HL-60 (cell line): Measurements from ENCODE around the gene ANAPC15.

ENCODE experiments used
- DNase-seq, 2 experiments: peaks; one replicate each; pipeline ENCODE4 v3.0.0-alpha.2; 2010 to 2020; ENCODE audit warnings: low read depth in 1 of 2, low spot score in 1 of 2
- H3K27ac ChIP-seq: fragments of 250-450 bp; sonication (Bioruptor Pico); replicated peaks from 2 replicates; pipeline ENCODE4 v1.5.1; 2020; ENCODE audit warnings: mild to moderate bottlenecking, moderate library complexity
- H3K27me3 ChIP-seq: fragments of 250-450 bp; sonication (Bioruptor Pico); 2 replicates; pipeline ENCODE4 v1.5.1; 2021; ENCODE audit warnings: mild to moderate bottlenecking, moderate library complexity; ENCODE audit not compliant: insufficient read depth, poor library complexity, severe bottlenecking
- H3K4me3 ChIP-seq: replicated peaks from 2 replicates; pipeline ENCODE4 v1.5.1; 2011; ENCODE audit warnings: mild to moderate bottlenecking, control low read depth, low read length; ENCODE audit not compliant: insufficient read depth
- GABPA ChIP-seq: IDR thresholded peaks from 2 replicates; pipeline ENCODE4 v1.6.1; 2012; ENCODE audit warnings: low read depth
- POLR2AphosphoS5 ChIP-seq: IDR thresholded peaks from 2 replicates; pipeline ENCODE4 v1.6.1; 2012; ENCODE audit warnings: low read depth
- SPI1 ChIP-seq: IDR thresholded peaks from 2 replicates; pipeline ENCODE4 v1.6.1; 2012; ENCODE audit warnings: low read depth, mild to moderate bottlenecking, borderline replicate concordance
- TF ChIP-seq, protein P1 (sequence below): IDR thresholded peaks from one replicate; pipeline ENCODE4 v1.5.1; 2011; ENCODE audit warnings: low read length, control low read depth, inconsistent platforms; ENCODE audit not compliant: insufficient read depth
- TF ChIP-seq, protein P2 (sequence below): IDR thresholded peaks from 2 replicates; pipeline ENCODE4 v1.6.1; 2012; ENCODE audit warnings: low read depth; ENCODE audit not compliant: insufficient replicate concordance

The ANAPC15 gene

GRCh38 chr11:72105888-72106287 is 6.6 kb downstream of the ANAPC15 start, which contains the start of gene TOMT:
Gene TOMT (plus strand): TSS chr11:72105924. CDS start chr11:72105952, 28 bp downstream.
- TF ChIP-seq, protein P1, sequence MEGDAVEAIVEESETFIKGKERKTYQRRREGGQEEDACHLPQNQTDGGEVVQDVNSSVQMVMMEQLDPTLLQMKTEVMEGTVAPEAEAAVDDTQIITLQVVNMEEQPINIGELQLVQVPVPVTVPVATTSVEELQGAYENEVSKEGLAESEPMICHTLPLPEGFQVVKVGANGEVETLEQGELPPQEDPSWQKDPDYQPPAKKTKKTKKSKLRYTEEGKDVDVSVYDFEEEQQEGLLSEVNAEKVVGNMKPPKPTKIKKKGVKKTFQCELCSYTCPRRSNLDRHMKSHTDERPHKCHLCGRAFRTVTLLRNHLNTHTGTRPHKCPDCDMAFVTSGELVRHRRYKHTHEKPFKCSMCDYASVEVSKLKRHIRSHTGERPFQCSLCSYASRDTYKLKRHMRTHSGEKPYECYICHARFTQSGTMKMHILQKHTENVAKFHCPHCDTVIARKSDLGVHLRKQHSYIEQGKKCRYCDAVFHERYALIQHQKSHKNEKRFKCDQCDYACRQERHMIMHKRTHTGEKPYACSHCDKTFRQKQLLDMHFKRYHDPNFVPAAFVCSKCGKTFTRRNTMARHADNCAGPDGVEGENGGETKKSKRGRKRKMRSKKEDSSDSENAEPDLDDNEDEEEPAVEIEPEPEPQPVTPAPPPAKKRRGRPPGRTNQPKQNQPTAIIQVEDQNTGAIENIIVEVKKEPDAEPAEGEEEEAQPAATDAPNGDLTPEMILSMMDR, result no peak
- TF ChIP-seq SPI1 (no peak), POLR2AphosphoS5 (no peak), GABPA (no peak)
- TF ChIP-seq, protein P2, sequence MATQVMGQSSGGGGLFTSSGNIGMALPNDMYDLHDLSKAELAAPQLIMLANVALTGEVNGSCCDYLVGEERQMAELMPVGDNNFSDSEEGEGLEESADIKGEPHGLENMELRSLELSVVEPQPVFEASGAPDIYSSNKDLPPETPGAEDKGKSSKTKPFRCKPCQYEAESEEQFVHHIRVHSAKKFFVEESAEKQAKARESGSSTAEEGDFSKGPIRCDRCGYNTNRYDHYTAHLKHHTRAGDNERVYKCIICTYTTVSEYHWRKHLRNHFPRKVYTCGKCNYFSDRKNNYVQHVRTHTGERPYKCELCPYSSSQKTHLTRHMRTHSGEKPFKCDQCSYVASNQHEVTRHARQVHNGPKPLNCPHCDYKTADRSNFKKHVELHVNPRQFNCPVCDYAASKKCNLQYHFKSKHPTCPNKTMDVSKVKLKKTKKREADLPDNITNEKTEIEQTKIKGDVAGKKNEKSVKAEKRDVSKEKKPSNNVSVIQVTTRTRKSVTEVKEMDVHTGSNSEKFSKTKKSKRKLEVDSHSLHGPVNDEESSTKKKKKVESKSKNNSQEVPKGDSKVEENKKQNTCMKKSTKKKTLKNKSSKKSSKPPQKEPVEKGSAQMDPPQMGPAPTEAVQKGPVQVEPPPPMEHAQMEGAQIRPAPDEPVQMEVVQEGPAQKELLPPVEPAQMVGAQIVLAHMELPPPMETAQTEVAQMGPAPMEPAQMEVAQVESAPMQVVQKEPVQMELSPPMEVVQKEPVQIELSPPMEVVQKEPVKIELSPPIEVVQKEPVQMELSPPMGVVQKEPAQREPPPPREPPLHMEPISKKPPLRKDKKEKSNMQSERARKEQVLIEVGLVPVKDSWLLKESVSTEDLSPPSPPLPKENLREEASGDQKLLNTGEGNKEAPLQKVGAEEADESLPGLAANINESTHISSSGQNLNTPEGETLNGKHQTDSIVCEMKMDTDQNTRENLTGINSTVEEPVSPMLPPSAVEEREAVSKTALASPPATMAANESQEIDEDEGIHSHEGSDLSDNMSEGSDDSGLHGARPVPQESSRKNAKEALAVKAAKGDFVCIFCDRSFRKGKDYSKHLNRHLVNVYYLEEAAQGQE, result no peak
- Histone ChIP-seq H3K27me3 (no peaks in the 10 kb centered on the region), H3K27ac (no peak within 1 kb of the TSS), H3K4me3 (no peak within 1 kb of the TSS)
- DNase-seq, result no peak

DNA sequence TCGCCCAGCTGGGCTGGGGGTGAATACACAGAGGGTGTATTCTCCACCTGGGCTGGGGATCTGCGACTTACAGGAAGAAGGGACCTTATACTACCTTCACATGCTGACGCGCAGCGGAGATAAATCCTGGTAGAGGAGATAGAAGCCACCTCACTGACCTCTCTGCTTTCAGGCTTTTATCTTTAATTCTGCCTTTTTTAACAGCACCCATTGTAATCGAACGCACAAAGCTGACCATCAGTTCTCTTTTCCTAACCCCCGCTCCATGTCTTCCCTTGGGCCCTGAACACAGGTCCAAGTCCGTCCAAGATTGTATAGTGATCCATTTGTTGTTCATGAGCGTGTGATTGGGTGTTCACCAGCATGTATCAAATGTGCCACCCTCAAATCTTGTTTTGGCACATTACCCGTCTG is 8.7 kb downstream of the ANAPC15 start:
- no peaks in the 10 kb centered on the region for H3K27me3 ChIP-seq
- no peak overlapping the region for H3K4me3 ChIP-seq
- peak overlapping the region; percentile 100 for H3K27ac ChIP-seq
- DNase-seq, result no peak
- TF ChIP-seq POLR2AphosphoS5, result no peak
- TF ChIP-seq, protein P2, result no peak
- no peak for TF ChIP-seq GABPA
- TF ChIP-seq, protein P1, result no peak
- no peak for TF ChIP-seq SPI1

DNA sequence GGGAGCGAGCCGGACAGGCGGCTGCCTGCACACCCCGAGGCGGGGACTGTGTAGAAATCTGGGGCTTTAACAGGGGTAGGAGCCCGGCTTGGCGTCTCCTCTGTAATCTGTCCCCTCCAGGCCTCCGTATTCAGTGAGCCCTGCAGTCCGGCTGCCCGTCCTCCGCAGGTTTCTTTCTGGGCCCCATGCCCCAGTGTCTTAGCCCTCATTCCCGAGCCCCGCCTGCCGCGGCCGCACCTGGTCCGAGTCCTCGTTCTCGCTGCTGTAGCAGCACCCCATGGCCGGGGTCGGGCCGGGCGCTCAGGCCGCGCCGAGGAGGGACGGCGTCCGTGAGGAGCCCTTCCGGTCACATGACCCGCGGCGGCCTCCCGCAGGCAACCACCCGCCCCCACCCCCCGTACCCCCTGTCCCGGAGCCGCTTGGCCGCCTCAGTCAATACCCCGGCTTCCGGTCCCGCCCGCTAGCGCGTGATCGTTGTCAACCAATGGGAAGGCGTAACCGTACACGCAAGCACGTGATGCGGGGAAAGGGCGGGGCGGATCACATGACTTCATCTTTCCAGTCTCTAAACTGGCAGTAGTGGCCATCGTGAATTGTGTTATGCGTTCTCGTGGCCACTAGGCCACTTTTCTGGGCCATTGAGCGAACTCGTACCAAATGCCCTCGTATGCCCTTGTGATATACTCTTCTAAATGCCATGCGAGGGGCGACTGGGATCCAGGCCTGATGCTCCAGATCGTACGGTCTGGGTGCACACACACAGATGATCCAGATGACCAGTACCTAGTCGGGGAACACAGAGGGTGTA is 9.3 kb downstream of the ANAPC15 start, which contains the start of gene LAMTOR1:
Gene LAMTOR1 (minus strand): TSS at position 352 of the 808 bp plus-strand sequence. CDS start 73 bp downstream, at position 279.
- peak; percentile 99 for DNase-seq
- H3K4me3 ChIP-seq, result peak within 1 kb of the TSS; percentile 64
- H3K27me3 ChIP-seq, result no peaks in the 10 kb centered on the region

More for the DNA sequence above, 9.3 kb downstream of the ANAPC15 start, which contains the start of gene LAMTOR1:
- peak within 1 kb of the TSS; percentile 100 for H3K27ac ChIP-seq
- peak; percentile 25; the same call in 1 of the 2 replicates for TF ChIP-seq SPI1
- TF ChIP-seq, protein P2, result peak; percentile 24
- TF ChIP-seq, protein P1, result peak; percentile 16
- peak; percentile 74 for TF ChIP-seq GABPA
- TF ChIP-seq POLR2AphosphoS5, result peak; percentile 73
